K562 (cell line): ENCODE data around the gene CD79A.

Source experiments
- CBX2 ChIP-seq: fragments of 200-600 bp; sonication (generic); IDR thresholded peaks from one replicate; pipeline ENCODE4 v1.6.1; 2012; ENCODE audit warnings: mild to moderate bottlenecking, low read length, inconsistent platforms; ENCODE audit not compliant: insufficient read depth, poor library complexity, severe bottlenecking
- CHCHD3 ChIP-seq: fragments of 250-450 bp; sonication (Bioruptor Pico); IDR thresholded peaks from 2 replicates; pipeline ENCODE4 v2.1.2; 2022; ENCODE audit warnings: mild to moderate bottlenecking
- EP300 ChIP-seq: IDR thresholded peaks from 2 replicates; pipeline ENCODE4 v1.6.1; 2012; ENCODE audit warnings: low read length, improper control_type of control experiment
- FOXJ3 ChIP-seq: sonication (generic); formaldehyde crosslinking; IDR thresholded peaks from 2 replicates; pipeline ENCODE4 v1.4.0; 2020; ENCODE audit warnings: mild to moderate bottlenecking, missing genetic modification reagents
- L3MBTL2 ChIP-seq: fragments of 450-650 bp; IDR thresholded peaks from 2 replicates; pipeline ENCODE4 v1.6.1; 2016; ENCODE audit warnings: mild to moderate bottlenecking, moderate library complexity
- PTBP1 ChIP-seq: fragments of 200-400 bp; formaldehyde crosslinking; IDR thresholded peaks from 2 replicates; pipeline ENCODE4 v1.6.1; 2017; ENCODE audit warnings: low read depth, low read length
- SMAD2 ChIP-seq: fragments of 150-350 bp; IDR thresholded peaks from 2 replicates; pipeline ENCODE4 v1.6.1; 2014; ENCODE audit warnings: low read depth, mild to moderate bottlenecking, low read length
- SMC3 ChIP-seq: conservative IDR thresholded peaks from 2 replicates; pipeline ENCODE4 v1.6.1; 2011; ENCODE audit warnings: low read depth, low read length, improper control_type of control experiment; ENCODE audit not compliant: insufficient read depth
- SRSF3 ChIP-seq: fragments of 200-400 bp; formaldehyde crosslinking; IDR thresholded peaks from 2 replicates; pipeline ENCODE4 v1.6.1; 2016; ENCODE audit warnings: mild to moderate bottlenecking, low read length, moderate library complexity; ENCODE audit not compliant: insufficient read depth
- TF ChIP-seq, protein P1 (sequence below), 3 experiments: IDR thresholded peaks in 2 of 3; conservative IDR thresholded peaks in 1 of 3; 2 replicates each; pipeline ENCODE4 v1.5.1; 2011 to 2012; ENCODE audit warnings: low read length in 3 of 3, mild to moderate bottlenecking in 3 of 3, control low read depth in 2 of 3, improper control_type of control experiment in 1 of 3, inconsistent platforms in 1 of 3, low read depth in 1 of 3, mixed read lengths in 1 of 3, moderate library complexity in 1 of 3; ENCODE audit not compliant: insufficient read depth in 2 of 3
- TF ChIP-seq, protein P2 (sequence below): fragments of 450-650 bp; IDR thresholded peaks from 2 replicates; pipeline ENCODE4 v1.6.1; 2014; ENCODE audit warnings: low read depth, mild to moderate bottlenecking, moderate library complexity, borderline replicate concordance
- TF ChIP-seq, protein P3 (sequence below): sonication (generic); formaldehyde crosslinking; IDR thresholded peaks from 2 replicates; pipeline ENCODE4 v1.8.0; 2022; ENCODE audit warnings: mild to moderate bottlenecking, low read depth, missing genetic modification reagents
- TF ChIP-seq, protein P4 (sequence below): sonication (generic); formaldehyde crosslinking; IDR thresholded peaks from 2 replicates; pipeline ENCODE4 v1.8.1; 2023; ENCODE audit warnings: mild to moderate bottlenecking, missing genetic modification reagents
- TF ChIP-seq, protein P5 (sequence below): fragments of 150-350 bp; IDR thresholded peaks from 2 replicates; pipeline ENCODE4 v1.6.1; 2014; ENCODE audit warnings: low read depth, mild to moderate bottlenecking, low read length, borderline replicate concordance

DNA sequence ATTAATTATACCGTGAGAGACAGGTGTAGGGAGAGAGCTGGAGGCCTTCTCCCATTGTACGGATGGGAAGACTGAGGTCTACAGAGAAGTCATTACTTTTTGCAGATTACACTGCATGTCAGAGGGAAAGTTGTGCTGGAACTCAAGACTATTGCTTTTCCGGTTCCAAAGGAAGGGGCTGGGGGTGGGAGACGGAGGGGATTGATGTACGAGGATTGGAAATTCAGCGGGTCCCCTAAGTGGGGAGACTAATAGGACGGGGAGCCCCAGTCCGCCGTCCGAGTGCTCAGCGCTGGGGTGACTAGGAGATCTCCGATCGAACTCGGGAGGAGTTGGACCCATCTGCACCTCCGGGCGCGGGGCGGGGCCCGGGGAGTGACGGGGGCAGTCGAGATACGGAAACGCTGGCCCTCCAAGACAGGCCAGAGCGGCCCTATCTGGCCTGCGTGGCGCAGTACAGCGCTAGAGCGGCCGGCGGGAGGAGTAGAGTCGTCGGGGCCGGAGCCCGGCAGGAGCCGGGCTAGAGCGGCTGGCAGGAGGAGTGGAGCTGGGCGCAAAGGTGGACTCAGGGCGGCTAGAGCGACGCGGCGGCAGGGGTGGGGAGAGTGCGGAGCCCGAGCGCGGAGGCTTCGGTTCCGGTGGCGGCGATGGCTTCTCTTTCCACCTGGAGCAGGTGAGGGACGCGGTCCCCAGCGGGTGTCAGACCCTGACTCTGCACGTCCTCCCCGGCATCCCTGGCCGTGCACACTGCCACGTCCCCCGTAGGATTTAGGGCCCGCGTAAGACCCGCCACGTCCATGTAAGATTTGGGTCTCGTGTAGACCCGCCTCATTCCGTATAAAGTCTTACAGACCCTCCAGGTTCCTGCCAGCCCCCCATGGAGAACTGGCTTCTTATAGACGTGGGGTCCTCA is 7.0 kb downstream of the CD79A start:
- TF ChIP-seq, protein P1, sequence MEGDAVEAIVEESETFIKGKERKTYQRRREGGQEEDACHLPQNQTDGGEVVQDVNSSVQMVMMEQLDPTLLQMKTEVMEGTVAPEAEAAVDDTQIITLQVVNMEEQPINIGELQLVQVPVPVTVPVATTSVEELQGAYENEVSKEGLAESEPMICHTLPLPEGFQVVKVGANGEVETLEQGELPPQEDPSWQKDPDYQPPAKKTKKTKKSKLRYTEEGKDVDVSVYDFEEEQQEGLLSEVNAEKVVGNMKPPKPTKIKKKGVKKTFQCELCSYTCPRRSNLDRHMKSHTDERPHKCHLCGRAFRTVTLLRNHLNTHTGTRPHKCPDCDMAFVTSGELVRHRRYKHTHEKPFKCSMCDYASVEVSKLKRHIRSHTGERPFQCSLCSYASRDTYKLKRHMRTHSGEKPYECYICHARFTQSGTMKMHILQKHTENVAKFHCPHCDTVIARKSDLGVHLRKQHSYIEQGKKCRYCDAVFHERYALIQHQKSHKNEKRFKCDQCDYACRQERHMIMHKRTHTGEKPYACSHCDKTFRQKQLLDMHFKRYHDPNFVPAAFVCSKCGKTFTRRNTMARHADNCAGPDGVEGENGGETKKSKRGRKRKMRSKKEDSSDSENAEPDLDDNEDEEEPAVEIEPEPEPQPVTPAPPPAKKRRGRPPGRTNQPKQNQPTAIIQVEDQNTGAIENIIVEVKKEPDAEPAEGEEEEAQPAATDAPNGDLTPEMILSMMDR (IDR thresholded peaks at IDR 0.05 in 2 of 3, conservative IDR thresholded peaks at IDR 0.05 in 1 of 3; ENCODE audit: insufficient read depth in 2 of 3, low read depth in 1 of 3, low read length in 3 of 3), result 0 out of 6 replicates have a peak, but pooled peaks of 1 of the 3 experiments have one; percentile 8
- no peak for TF ChIP-seq PTBP1
- TF ChIP-seq, protein P2, sequence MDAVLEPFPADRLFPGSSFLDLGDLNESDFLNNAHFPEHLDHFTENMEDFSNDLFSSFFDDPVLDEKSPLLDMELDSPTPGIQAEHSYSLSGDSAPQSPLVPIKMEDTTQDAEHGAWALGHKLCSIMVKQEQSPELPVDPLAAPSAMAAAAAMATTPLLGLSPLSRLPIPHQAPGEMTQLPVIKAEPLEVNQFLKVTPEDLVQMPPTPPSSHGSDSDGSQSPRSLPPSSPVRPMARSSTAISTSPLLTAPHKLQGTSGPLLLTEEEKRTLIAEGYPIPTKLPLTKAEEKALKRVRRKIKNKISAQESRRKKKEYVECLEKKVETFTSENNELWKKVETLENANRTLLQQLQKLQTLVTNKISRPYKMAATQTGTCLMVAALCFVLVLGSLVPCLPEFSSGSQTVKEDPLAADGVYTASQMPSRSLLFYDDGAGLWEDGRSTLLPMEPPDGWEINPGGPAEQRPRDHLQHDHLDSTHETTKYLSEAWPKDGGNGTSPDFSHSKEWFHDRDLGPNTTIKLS, result peak; percentile 99
- TF ChIP-seq L3MBTL2, result no peak; the same call in 1 of the 2 replicates
- TF ChIP-seq, protein P3, sequence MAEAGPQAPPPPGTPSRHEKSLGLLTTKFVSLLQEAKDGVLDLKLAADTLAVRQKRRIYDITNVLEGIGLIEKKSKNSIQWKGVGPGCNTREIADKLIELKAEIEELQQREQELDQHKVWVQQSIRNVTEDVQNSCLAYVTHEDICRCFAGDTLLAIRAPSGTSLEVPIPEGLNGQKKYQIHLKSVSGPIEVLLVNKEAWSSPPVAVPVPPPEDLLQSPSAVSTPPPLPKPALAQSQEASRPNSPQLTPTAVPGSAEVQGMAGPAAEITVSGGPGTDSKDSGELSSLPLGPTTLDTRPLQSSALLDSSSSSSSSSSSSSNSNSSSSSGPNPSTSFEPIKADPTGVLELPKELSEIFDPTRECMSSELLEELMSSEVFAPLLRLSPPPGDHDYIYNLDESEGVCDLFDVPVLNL (CRISPR knock-in tag), result no peak
- no peak for TF ChIP-seq CBX2
- TF ChIP-seq CHCHD3 (CRISPR knock-in tag), result no peak
- TF ChIP-seq FOXJ3 (CRISPR knock-in tag), result no peak
- 0 out of 2 replicates have a peak, but pooled peaks have one; percentile 9 for TF ChIP-seq SMC3
- TF ChIP-seq, protein P4, sequence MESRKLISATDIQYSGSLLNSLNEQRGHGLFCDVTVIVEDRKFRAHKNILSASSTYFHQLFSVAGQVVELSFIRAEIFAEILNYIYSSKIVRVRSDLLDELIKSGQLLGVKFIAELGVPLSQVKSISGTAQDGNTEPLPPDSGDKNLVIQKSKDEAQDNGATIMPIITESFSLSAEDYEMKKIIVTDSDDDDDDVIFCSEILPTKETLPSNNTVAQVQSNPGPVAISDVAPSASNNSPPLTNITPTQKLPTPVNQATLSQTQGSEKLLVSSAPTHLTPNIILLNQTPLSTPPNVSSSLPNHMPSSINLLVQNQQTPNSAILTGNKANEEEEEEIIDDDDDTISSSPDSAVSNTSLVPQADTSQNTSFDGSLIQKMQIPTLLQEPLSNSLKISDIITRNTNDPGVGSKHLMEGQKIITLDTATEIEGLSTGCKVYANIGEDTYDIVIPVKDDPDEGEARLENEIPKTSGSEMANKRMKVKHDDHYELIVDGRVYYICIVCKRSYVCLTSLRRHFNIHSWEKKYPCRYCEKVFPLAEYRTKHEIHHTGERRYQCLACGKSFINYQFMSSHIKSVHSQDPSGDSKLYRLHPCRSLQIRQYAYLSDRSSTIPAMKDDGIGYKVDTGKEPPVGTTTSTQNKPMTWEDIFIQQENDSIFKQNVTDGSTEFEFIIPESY, result no peak
- TF ChIP-seq, protein P5, sequence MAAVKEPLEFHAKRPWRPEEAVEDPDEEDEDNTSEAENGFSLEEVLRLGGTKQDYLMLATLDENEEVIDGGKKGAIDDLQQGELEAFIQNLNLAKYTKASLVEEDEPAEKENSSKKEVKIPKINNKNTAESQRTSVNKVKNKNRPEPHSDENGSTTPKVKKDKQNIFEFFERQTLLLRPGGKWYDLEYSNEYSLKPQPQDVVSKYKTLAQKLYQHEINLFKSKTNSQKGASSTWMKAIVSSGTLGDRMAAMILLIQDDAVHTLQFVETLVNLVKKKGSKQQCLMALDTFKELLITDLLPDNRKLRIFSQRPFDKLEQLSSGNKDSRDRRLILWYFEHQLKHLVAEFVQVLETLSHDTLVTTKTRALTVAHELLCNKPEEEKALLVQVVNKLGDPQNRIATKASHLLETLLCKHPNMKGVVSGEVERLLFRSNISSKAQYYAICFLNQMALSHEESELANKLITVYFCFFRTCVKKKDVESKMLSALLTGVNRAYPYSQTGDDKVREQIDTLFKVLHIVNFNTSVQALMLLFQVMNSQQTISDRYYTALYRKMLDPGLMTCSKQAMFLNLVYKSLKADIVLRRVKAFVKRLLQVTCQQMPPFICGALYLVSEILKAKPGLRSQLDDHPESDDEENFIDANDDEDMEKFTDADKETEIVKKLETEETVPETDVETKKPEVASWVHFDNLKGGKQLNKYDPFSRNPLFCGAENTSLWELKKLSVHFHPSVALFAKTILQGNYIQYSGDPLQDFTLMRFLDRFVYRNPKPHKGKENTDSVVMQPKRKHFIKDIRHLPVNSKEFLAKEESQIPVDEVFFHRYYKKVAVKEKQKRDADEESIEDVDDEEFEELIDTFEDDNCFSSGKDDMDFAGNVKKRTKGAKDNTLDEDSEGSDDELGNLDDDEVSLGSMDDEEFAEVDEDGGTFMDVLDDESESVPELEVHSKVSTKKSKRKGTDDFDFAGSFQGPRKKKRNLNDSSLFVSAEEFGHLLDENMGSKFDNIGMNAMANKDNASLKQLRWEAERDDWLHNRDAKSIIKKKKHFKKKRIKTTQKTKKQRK, result no peak
- no peak for TF ChIP-seq SMAD2
- TF ChIP-seq EP300, result no peak
- no peak for TF ChIP-seq SRSF3
